Body of pancreas (tissue), 4 donors: ENCODE results near the gene KRTDAP. TPM values are rescaled to one million over a fixed set of nuclear protein-coding genes. Genes with fewer than 3 reads are reported as not detected.
"Not testable (repeated sequence)": the region's sequence is repeated elsewhere in the genome, so short reads cannot be mapped to it uniquely, and the experiment has no call there.

Experiments used
- ATAC-seq: fragments of 150-250 bp; one replicate; pipeline ENCODE4 v1.9.1; 2016
- DNase-seq, 4 donors: peaks; one replicate each; pipeline ENCODE4 v3.0.0-alpha.2; 2019
- H3K27ac ChIP-seq, 4 donors: fragments of 200-600 bp; sonication (generic); 1 replicate in 3 of 4; 2 replicates in 1 of 4; pipeline versions ENCODE4 v1.5.1 to v1.6.1; 2016 to 2019; ENCODE audit warnings: mild to moderate bottlenecking in 1 of 4, mixed read lengths in 1 of 4, moderate library complexity in 1 of 4
- H3K27me3 ChIP-seq, 2 donors: fragments of 200-600 bp; sonication (generic); one replicate each; pipeline ENCODE4 v1.6.0; 2016; ENCODE audit warnings: mild to moderate bottlenecking in 1 of 2
- H3K36me3 ChIP-seq, 2 donors: fragments of 200-600 bp; sonication (generic); replicated peaks in 1 of 2; 2 replicates each; pipeline ENCODE4 v1.5.1; 2016; ENCODE audit warnings: low read depth in 2 of 2; ENCODE audit not compliant: insufficient read depth in 1 of 2
- H3K4me1 ChIP-seq: fragments of 200-600 bp; sonication (generic); one replicate; pipeline ENCODE4 v1.6.0; 2016
- H3K4me3 ChIP-seq, 2 donors: fragments of 200-600 bp; sonication (generic); 1 replicate in 1 of 2; 2 replicates in 1 of 2; pipeline ENCODE4 v1.5.1; 2016 to 2019
- H3K9me3 ChIP-seq, 3 donors: fragments of 200-600 bp; sonication (generic); 1 replicate in 2 of 3; 2 replicates in 1 of 3; pipeline ENCODE4 v1.5.1; 2016
- POLR2A ChIP-seq, 3 donors: fragments of 450-650 bp; IDR thresholded peaks; one replicate each; pipeline ENCODE4 v1.6.1; 2016; ENCODE audit warnings: antibody characterized with exemption in 3 of 3, mild to moderate bottlenecking in 2 of 3
- whole genome bisulfite sequencing, 2 donors: methylation state at CpG; one replicate each; pipeline ENCODE4 v1.1.5; 2017; 5-methylcytosine and 5-hydroxymethylcytosine counted together
- intact Hi-C: fragments of 100-400 bp; cut with DNase I; formaldehyde crosslinking; loops from one replicate; pipeline ENCODE4 v1.15.1; 2023
- total RNA-seq, 2 donors: library from RNA; depleted of rRNA; stranded (reverse); fragments of >200 nt; gene quantifications; one replicate each; pipeline ENCODE4 v1.1.0, GENCODE V29; 2016
- TF ChIP-seq, protein P1 (sequence below), 7 experiments: fragments of 450-650 bp in 4 of 7; fragments of 200-600 bp in 3 of 7; sonication (generic) in 3 of 7; IDR thresholded peaks; one replicate each; pipeline ENCODE4 v1.5.1; 2016 to 2019; ENCODE audit warnings: antibody characterized with exemption in 7 of 7

KRTDAP gene
- total RNA-seq, 2 donors from 2014 or later = not detected

DNA sequence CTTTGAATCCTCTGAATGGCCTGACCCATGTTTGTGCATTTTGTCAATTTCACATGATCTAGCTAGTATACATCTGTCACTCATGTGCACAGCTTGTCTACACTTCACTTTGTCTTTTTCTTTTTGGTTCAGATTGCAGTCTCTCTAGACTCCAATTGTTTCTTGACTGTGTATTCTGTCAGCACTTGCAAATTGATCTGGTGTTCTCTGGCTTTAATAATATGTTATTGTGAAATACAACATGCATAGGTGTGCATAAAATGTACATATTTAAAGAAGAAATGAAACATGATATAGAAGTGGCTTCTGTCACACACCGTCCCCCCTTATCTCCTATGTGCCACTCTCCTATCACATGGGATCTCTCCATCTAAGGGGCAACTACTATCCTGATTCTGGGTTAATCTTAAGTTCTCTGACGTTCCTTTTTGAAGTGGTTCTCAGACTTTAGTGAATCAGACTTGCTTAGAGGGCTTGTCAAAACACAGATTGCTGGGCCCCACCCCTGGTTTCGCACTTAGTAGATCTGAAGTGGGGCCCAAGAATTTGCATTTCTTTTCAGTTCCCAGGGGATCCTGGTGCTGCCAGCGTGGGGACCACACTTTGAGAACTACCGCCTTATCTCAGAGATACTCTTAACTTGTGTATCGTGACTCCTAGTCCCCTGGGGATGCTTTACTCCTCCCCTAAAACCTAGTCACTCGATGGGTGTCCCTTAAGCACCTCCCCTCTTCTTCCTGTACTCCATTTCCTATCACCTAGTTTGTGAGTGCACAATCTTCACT, 5.8 kb downstream of the KRTDAP start:
- no peak for DNase-seq
- H3K4me1 ChIP-seq = peaks cover 17% of the 10 kb centered on the region
- H3K9me3 ChIP-seq = no peaks in the 10 kb centered on the region
- intact Hi-C loops = no loop called here
- H3K27me3 ChIP-seq = no peaks in the 10 kb centered on the region
- no peak overlapping the region for H3K27ac ChIP-seq
- no peak for ATAC-seq
- TF ChIP-seq, protein P1, sequence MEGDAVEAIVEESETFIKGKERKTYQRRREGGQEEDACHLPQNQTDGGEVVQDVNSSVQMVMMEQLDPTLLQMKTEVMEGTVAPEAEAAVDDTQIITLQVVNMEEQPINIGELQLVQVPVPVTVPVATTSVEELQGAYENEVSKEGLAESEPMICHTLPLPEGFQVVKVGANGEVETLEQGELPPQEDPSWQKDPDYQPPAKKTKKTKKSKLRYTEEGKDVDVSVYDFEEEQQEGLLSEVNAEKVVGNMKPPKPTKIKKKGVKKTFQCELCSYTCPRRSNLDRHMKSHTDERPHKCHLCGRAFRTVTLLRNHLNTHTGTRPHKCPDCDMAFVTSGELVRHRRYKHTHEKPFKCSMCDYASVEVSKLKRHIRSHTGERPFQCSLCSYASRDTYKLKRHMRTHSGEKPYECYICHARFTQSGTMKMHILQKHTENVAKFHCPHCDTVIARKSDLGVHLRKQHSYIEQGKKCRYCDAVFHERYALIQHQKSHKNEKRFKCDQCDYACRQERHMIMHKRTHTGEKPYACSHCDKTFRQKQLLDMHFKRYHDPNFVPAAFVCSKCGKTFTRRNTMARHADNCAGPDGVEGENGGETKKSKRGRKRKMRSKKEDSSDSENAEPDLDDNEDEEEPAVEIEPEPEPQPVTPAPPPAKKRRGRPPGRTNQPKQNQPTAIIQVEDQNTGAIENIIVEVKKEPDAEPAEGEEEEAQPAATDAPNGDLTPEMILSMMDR (IDR thresholded peaks at IDR 0.05) = no peak
- TF ChIP-seq POLR2A (IDR thresholded peaks at IDR 0.05) = no peak
- no peaks in the 10 kb centered on the region for H3K36me3 ChIP-seq
- 72 to 88% methylated on average over 7 of the region's 7 CpGs for WGBS, 2 donors
- no peak overlapping the region for H3K4me3 ChIP-seq

DNA sequence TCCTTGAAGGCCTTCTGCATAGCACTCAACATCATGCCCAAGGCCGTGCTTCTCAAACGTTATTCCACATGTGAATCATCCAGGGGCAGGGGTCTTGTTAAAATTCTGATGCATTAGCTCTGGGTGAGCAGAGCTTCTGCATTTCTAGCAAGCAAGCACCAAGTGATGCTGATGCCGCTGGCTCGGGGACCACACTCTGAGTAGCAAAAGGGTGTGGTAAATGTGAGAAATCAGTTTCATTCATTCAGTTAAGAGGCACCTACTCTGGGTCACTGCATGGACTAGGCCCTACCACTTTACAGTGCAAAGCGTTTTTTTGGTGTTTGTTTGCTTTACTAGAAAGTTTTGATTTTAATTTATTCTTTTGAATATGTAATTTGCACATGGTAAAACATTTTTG, 7.2 kb downstream of the KRTDAP start:
- no peaks in the 10 kb centered on the region for H3K9me3 ChIP-seq
- DNase-seq (no peak), ATAC-seq (no peak)
- H3K4me3 ChIP-seq = no peak overlapping the region
- peaks cover 17% of the 10 kb centered on the region for H3K4me1 ChIP-seq
- TF ChIP-seq, protein P1 (IDR thresholded peaks at IDR 0.05) = no peak
- TF ChIP-seq POLR2A (IDR thresholded peaks at IDR 0.05) = no peak
- intact Hi-C loops = no loop called here
- no peaks in the 10 kb centered on the region for H3K27me3 ChIP-seq
- 76 to 85% methylated on average over 5 of the region's 5 CpGs for WGBS, 2 donors
- H3K36me3 ChIP-seq = no peaks in the 10 kb centered on the region
- H3K27ac ChIP-seq = no peak overlapping the region

DNA sequence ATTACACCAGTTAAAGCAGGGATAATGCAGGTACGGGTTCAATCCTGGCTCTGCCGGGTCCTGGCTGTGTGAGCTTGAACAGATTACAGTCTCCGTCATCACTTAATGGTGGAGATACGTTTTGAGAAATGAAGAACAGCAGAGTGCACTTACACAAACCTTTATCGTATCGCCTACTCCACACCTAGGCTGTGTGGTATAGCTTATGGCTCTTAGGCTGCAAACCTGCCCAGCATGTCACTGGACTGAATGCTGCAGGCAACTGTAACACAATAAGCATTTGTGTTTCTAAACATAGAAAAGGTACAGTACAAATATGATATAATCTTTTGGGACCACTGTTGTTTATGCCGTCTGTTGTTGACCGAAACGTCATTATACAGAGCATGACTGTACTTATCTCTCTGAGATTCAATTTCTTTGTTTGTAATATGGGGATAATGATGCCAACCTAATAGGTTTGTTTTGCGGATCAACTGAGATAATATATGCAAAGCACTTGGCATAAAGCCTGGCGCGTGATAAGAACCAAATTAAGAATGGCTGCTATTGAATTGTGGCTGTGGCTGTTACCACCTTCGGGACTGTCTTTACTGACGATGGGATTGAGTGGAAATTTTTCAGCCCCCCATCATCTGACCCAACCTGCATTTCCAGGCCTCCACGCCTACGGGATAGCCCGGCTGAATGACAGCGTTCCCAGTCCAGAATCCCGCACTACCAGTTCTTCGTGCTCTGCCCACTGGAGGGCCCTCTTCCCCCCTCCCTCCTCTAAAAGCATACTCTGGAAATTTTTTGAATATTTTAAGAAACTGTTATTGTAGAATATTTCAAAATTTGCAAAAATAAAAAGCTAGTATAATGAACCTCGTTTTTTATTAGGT, 11.2 kb downstream of the KRTDAP start:
- no peak overlapping the region for H3K4me3 ChIP-seq
- ATAC-seq (no peak), DNase-seq (peak in 1 of 4 donors; percentile 35)
- no peak overlapping the region for H3K27ac ChIP-seq
- TF ChIP-seq, protein P1 (IDR thresholded peaks at IDR 0.05) = peak in 2 of 7 experiments; percentile 10 to 15
- no peak for TF ChIP-seq POLR2A (IDR thresholded peaks at IDR 0.05)
- WGBS, 2 donors = 48 to 52% methylated on average over 21 of the region's 21 CpGs
- no peaks in the 10 kb centered on the region for H3K27me3 ChIP-seq
- H3K36me3 ChIP-seq = no peaks in the 10 kb centered on the region
- no peaks in the 10 kb centered on the region for H3K4me1 ChIP-seq
- H3K9me3 ChIP-seq = no peaks in the 10 kb centered on the region
- intact Hi-C loops = no loop called here

DNA sequence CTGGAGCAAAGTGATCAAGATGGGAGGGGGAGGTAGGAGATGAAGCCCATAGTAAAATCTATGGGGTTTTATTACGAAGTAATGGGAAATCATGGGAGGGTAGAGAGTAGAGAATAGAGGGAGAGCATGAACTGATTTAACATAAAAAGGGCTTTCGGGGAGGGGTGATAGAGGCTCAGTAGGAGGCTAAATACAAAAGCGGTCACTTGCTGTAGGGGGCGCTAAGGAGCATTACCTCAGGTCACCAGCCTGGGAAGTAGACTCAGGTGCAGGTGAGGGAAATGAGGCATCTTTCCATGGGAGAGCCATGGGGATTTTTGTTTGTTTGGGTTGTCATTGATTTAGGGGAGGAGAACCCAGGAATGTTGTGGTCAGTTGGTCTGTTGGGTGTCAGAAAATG, 14.1 kb downstream of the KRTDAP start:
- no peaks in the 10 kb centered on the region for H3K4me1 ChIP-seq
- H3K27ac ChIP-seq = no peak overlapping the region
- intact Hi-C loops = no loop called here
- TF ChIP-seq, protein P1 (IDR thresholded peaks at IDR 0.05) = peak in 2 of 7 experiments; percentile 10 to 12
- TF ChIP-seq POLR2A (IDR thresholded peaks at IDR 0.05) = no peak
- DNase-seq (no peak), ATAC-seq (no peak)
- no peaks in the 10 kb centered on the region for H3K27me3 ChIP-seq
- H3K4me3 ChIP-seq = no peak overlapping the region
- H3K36me3 ChIP-seq = no peaks in the 10 kb centered on the region
- no peaks in the 10 kb centered on the region for H3K9me3 ChIP-seq
- 53 to 55% methylated on average over 4 of the region's 4 CpGs for WGBS, 2 donors

DNA sequence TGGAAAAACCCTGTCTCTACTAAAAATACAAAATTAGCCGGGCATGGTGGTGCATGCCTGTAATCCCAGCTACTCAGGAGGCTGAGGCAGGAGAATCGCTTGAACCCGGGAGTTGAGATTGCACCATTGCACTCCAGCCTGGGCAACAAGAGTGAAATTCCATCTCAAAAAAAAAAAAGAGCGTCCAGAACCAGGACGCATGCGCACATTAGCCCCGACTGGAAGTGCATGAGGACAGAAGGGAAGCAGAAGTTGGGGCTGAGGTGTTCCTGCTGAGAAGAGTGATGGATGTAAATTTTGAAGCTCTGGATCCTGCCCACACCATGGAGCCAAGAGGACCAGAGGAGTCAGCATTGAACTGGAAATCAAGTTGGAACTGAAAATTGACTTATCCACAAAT, 15.7 kb downstream of the KRTDAP start:
- not testable (repeated sequence) for H3K27me3 ChIP-seq, H3K4me1 ChIP-seq, H3K27ac ChIP-seq, H3K36me3 ChIP-seq, DNase-seq, ATAC-seq, H3K9me3 ChIP-seq, H3K4me3 ChIP-seq
- intact Hi-C loops = loop anchor here (5.0 kb wide), 2 partner anchors 57 to 127 kb away; partner anchors contain the start of gene FFAR1
- WGBS, 2 donors = 90 to 93% methylated on average over 7 of the region's 7 CpGs
